ENCODE data around the gene ACBD6. TPM values are rescaled to one million over a fixed set of nuclear protein-coding genes. Genes with fewer than 3 reads are reported as not detected.

Gene ACBD6
- total RNA-seq, 1 donor from 2014 or later: 57.5 TPM

DNA sequence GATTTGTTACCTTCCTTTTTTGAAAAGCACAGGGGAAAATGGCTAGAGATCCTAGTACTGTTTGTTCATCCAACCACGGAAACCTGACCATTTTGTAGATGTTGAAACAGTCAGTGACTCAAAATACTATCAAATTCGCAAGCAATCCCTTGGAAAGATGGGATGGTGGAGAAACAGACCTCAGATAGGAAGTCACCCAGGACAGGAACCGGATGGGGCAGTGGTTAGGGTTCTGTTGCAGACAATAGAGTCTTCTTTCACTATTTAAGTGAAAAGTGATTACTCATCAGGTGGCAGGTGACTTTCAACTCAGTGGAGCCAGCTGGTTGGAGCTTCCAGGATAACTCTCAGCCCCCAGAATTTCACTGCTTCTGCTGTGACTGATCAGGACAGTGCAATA lies 255.3 kb downstream of the ACBD6 start:
- no peak for DNase-seq (ENCODE audit: extremely low spot score, unreplicated experiment)
- no peaks in the 10 kb centered on the region for H3K36me3 Mint-ChIP-seq (ENCODE audit: unreplicated experiment)
- H3K27me3 Mint-ChIP-seq (ENCODE audit: unreplicated experiment): peaks cover 5% of the 10 kb centered on the region
- H3K9me3 Mint-ChIP-seq (ENCODE audit: unreplicated experiment): no peaks in the 10 kb centered on the region
- TF ChIP-seq, protein P1, sequence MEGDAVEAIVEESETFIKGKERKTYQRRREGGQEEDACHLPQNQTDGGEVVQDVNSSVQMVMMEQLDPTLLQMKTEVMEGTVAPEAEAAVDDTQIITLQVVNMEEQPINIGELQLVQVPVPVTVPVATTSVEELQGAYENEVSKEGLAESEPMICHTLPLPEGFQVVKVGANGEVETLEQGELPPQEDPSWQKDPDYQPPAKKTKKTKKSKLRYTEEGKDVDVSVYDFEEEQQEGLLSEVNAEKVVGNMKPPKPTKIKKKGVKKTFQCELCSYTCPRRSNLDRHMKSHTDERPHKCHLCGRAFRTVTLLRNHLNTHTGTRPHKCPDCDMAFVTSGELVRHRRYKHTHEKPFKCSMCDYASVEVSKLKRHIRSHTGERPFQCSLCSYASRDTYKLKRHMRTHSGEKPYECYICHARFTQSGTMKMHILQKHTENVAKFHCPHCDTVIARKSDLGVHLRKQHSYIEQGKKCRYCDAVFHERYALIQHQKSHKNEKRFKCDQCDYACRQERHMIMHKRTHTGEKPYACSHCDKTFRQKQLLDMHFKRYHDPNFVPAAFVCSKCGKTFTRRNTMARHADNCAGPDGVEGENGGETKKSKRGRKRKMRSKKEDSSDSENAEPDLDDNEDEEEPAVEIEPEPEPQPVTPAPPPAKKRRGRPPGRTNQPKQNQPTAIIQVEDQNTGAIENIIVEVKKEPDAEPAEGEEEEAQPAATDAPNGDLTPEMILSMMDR (IDR thresholded peaks at IDR 0.05): no peak
- no peak overlapping the region for H3K4me3 Mint-ChIP-seq (ENCODE audit: unreplicated experiment)
- peaks cover 4% of the 10 kb centered on the region for H3K4me1 Mint-ChIP-seq (ENCODE audit: unreplicated experiment)
- no peak overlapping the region for H3K27ac Mint-ChIP-seq (ENCODE audit: unreplicated experiment)

- Mint-ChIP-seq H3K4me1 (ENCODE audit: unreplicated experiment) (peaks cover 4% of the 10 kb centered on the region), H3K36me3 (ENCODE audit: unreplicated experiment) (no peaks in the 10 kb centered on the region), H3K9me3 (ENCODE audit: unreplicated experiment) (no peaks in the 10 kb centered on the region), H3K27ac (ENCODE audit: unreplicated experiment) (no peak overlapping the region), H3K4me3 (ENCODE audit: unreplicated experiment) (no peak overlapping the region), H3K27me3 (ENCODE audit: unreplicated experiment) (peaks cover 9% of the 10 kb centered on the region)
- no peak for DNase-seq (ENCODE audit: extremely low spot score, unreplicated experiment)
- TF ChIP-seq, protein P1 (IDR thresholded peaks at IDR 0.05): no peak
Observed at GRCh38 chr1:180246579-180246978, 255.8 kb downstream of the ACBD6 start.

- no peaks in the 10 kb centered on the region for H3K4me1 Mint-ChIP-seq (ENCODE audit: unreplicated experiment)
- no peak overlapping the region for H3K27ac Mint-ChIP-seq (ENCODE audit: unreplicated experiment)
- peaks cover 26% of the 10 kb centered on the region for H3K27me3 Mint-ChIP-seq (ENCODE audit: unreplicated experiment)
Observed at GRCh38 chr1:180244840-180245239, 257.5 kb downstream of the ACBD6 start.

GRCh38 chr1:180243517-180244221 lies 258.7 kb downstream of the ACBD6 start:
- TF ChIP-seq, protein P1 (IDR thresholded peaks at IDR 0.05): no peak
- H3K9me3 Mint-ChIP-seq (ENCODE audit: unreplicated experiment): no peaks in the 10 kb centered on the region
- H3K27ac Mint-ChIP-seq (ENCODE audit: unreplicated experiment): no peak overlapping the region
- peaks cover 37% of the 10 kb centered on the region for H3K27me3 Mint-ChIP-seq (ENCODE audit: unreplicated experiment)
- H3K4me3 Mint-ChIP-seq (ENCODE audit: unreplicated experiment): no peak overlapping the region
- H3K4me1 Mint-ChIP-seq (ENCODE audit: unreplicated experiment): no peaks in the 10 kb centered on the region
- H3K36me3 Mint-ChIP-seq (ENCODE audit: unreplicated experiment): no peaks in the 10 kb centered on the region
- no peak for DNase-seq (ENCODE audit: extremely low spot score, unreplicated experiment)

More at GRCh38 chr1:180244840-180245239, 257.5 kb downstream of the ACBD6 start:
- H3K36me3 Mint-ChIP-seq (ENCODE audit: unreplicated experiment): no peaks in the 10 kb centered on the region
- no peak for DNase-seq (ENCODE audit: extremely low spot score, unreplicated experiment)
- no peaks in the 10 kb centered on the region for H3K9me3 Mint-ChIP-seq (ENCODE audit: unreplicated experiment)
- TF ChIP-seq, protein P1 (IDR thresholded peaks at IDR 0.05): no peak
- no peak overlapping the region for H3K4me3 Mint-ChIP-seq (ENCODE audit: unreplicated experiment)

DNA sequence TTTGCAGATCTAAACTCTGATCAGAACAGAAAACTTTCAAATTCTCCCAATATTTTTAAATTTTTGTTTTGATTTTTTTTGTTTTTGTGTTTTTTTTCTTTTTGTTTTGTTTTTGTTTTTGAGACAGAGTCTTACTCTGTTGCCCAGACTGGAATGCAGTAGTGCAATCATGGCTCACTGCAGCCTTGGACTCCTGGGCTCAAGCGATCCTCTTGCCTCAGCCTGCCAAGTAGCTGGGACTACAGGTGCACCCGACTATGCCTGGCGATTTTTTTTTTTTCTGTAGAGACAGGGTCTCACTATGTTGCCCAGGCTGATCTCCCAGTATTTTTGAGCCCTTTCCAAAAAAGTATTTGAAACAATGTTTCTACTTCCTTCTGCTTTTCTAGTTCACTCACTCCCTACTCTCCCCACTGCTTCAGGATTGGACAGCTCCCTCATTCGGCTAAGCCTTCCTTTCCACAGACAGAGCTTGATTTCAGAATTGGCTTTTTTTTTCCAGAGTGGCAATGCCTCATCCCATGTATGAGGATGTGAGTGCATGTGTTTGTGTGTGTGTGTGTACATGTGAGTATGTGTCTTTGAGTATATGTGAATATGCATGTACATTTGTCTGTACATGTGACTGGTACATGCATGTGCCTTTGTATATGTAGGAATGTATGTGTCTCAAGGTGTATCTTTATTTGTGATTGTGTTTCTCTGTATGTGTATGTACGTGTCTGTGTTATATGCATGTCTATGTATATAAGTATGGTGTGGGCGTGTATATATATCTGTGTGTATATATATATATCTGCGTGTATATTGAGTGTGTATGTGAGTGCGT lies 260.4 kb downstream of the ACBD6 start:
- Mint-ChIP-seq H3K4me3 (ENCODE audit: unreplicated experiment) (no peak overlapping the region), H3K36me3 (ENCODE audit: unreplicated experiment) (no peaks in the 10 kb centered on the region), H3K4me1 (ENCODE audit: unreplicated experiment) (no peaks in the 10 kb centered on the region), H3K27ac (ENCODE audit: unreplicated experiment) (no peak overlapping the region), H3K27me3 (ENCODE audit: unreplicated experiment) (peaks cover 54% of the 10 kb centered on the region), H3K9me3 (ENCODE audit: unreplicated experiment) (no peaks in the 10 kb centered on the region)
- TF ChIP-seq, protein P1 (IDR thresholded peaks at IDR 0.05): no peak
- DNase-seq (ENCODE audit: extremely low spot score, unreplicated experiment): no peak

All from osteocyte (in vitro differentiated cells).